Dermis lymphatic vessel endothelial cell (primary cell): Measurements from ENCODE around the gene SCN4A. TPM values are rescaled to one million over a fixed set of nuclear protein-coding genes. Genes with fewer than 3 reads are reported as not detected.

Source experiments
- total RNA-seq: library from RNA; depleted of rRNA; stranded (reverse); fragments of >200 nt; gene quantifications from 2 replicates; pipeline ENCODE4 v1.2.1, GENCODE V29; 2014

The SCN4A gene
- total RNA-seq: under 0.01 TPM in 2 replicates

DNA sequence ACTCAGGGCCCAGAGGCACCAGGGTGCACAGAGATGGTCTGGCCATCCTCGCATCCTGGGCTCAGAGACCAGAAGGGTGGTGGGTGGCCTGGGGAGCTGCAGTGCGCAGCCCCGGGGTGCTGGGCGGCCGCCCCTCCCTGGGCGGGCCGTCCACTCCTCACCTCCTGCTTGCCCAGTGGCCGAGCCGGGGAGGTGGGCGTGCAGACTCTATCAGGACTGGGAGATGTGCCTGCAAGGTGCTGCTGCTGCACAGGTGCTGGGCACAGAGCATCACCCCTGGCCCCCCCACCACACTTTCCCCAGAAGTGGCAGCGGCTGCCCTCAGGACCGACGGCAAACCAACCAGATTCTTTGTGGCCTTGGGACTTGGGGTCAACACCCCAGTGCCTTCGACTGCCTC is at the start of gene SCN4A:
SCN4A (minus strand) TSS at position 123 of the 400 bp plus-strand sequence; CDS start at position 46, 77 bp downstream.

DNA sequence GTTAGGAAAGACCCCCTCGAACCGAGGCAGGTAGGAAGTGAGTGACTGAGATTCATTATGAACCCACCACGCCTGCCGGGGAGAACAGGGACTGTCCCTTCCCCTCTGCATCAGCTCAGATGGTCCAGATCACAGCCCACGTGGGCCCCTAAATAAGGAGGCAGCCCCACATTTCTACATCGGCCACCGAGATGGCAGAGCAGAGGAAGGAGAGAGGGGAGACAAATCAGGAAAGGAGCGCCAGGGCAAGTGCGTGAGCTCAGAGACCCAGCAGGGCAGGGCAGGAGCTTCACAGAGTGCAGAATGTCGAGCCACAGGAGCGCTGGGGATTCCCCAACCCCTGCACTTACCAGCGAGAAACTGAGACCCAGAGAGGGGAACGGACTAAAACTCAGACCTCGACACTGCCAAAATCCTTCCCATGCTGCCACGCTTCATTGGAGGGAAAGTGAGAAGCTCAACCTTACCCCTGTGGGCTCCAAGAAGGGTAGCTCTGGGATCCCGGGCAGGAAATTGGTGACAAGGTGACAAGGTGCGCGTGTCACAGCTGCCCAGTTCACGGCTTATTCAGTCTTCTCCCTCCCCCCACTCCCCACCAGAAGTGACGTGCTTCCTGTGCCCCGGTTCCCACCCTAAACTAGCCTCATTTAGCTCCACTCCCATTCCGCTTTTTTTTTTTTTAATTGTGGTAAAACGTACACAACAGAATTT is 47.5 kb upstream of the SCN4A start, which contains the start of gene ICAM2:
ICAM2 (minus strand) TSS at position 578 of the 711 bp plus-strand sequence. CDS start 13,942 bp downstream, outside the sequence.

DNA sequence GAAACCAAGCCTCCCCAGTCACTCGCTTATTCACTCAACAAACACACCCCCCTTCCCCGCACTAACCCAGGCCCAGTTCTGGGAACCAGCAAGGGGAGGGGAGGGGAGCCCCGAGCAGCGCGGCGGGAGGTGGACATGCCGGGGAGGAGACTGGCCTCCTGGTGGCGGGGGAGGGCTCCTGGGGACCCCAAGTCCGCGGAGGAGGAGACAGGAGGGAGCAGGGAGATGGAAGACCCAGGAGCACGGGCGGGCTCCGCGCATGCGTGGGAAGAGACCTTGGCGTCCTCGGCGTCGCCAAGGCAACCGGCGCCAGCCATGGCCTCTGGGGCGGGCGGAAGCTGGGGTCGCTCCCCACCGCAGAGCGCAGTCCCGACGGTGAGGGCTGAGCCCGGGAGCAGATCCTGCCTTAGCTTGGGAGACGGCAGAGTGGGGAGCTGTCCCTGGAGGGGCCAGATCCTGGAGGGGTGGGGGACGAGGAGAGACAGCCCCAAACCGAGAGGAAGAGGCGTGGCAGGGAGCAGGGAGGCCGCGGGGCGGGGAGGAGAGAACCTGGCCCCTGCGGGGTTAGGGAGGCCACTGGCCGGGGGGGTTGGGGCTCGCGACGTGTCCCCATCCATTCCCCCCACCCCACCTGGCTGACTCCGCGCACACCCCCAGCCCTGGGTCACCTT is 25.5 kb upstream of the SCN4A start, which contains the start of gene PRR29:
PRR29 (plus strand) TSS at position 302 of the 671 bp plus-strand sequence; CDS start at position 316, 14 bp downstream.

DNA sequence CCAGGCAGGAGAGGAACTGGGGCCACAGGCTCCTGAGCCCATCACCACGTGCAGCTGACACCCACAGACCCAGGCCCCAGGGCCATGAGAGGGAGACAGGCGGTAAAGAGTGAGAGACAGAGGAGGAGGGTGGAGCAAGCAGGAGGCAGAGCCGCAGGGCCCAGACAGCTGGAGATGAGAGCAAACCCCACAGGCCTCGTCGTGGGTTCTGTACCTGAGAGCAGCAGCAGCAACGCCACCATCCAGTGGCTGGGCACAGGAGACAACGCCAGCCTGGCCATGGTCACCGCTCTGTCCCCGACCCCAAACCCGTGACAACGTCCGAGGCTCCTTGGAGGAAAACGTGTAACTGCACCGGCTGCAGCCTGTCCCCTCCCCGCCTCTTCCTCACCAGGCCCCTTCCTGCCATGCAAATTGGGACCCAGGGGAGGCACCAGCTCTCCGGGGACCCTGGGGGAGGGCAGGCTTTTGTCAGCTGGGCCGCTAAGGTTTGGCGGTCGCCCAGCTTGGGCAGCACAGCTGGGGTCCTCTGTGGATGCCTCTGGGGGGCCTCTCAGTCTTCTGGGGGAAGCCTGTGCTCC is 40.6 kb downstream of the SCN4A start, which contains the start of gene CD79B:
CD79B (minus strand) TSS at position 351 of the 581 bp plus-strand sequence; CDS start at position 281, 70 bp downstream.

DNA sequence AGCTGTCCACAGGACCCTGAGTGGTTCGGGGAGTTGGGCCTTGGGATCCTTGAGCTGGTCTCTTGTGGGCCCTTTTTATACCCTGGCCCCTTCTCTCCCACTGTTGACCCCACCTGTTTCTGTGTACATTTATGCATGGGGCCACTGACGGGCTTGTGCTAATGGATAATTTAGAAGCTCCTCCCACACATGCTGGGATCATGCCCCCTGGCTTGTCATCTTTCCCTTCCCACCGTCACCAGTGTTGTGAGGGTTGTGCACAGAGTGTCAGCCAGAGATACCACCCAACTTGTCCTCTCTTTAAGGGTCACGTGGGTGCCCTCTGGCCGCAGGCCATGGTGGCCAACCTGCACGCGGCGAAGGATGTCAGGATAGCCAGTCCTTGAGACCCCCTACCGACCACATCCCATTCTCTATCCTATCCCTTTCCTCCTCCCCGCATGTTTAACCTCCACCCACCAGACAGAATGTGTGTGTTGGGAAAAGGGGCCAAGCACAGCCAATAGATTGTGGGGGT is 53.9 kb downstream of the SCN4A start, which contains the start of gene GH1:
GH1 (minus strand) TSS at position 51 of the 517 bp plus-strand sequence. CDS start 63 bp downstream, outside the sequence.

DNA sequence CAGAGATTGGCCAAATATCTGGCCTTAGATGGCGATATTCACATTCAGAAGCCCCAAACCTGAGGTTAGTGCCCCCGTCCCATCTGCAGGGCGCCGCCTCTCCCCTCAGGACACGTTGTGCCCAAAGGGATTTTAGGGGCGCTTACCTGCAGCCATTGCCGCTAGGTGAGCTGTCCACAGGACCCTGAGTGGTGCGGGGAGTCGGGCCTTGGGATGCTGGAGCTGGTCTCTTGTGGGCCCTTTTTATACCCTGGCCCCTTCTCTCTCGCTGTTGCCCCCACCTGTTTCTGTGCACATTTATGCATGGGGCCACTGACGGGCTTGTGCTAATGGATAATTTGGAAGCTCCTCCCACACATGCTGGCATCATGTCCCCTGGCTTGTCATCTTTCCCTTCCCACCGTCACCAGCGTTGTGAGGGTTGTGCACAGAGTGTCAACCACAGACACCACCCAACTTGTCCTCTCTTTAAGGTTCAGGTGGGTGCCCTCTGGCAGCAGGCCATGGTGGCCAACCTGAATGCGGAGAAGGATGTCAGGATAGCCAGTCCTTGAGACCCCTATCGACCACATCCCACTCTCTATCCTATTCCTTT is 61.6 kb downstream of the SCN4A start, which contains the start of gene CSHL1:
CSHL1 (minus strand) TSS at position 218 of the 595 bp plus-strand sequence; CDS start at position 156, 62 bp downstream.

DNA sequence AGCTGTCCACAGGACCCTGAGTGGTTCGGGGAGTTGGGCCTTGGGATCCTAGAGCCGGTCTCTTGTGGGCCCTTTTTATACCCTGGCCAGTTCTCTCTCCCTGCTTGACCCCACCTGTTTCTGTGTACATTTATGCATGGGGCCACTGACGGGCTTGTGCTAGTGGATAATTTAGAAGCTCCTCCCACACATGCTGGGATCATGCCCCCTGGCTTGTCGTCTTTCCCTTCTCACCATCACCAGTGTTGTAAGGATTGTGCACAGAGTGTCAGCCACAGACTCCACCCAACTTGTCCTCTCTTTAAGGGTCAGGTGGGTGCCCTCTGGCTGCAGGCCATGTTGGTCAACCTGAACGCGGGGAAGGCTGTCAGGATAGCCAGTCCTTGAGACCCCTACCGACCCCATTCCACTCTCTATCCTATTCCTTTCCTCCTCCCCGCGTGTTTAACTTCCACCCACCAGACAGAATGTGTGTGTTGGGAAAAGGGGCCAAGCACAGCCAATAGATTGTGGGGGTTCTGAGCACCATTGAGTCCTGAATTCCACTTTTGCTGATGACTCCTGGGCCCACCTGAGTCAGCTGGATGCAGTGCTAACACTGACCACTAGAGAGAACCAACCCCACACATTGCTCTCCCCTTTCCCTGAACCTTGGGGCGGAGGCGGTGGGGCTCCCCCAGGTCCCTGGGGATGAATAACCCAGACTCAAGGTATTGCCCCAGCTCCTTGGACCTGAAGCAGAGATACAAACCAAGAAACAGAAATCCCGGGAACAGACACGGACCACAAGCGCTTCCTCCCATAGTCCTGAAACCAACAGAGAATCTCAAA is 76.0 kb downstream of the SCN4A start, which contains the start of gene CSH1:
CSH1 (minus strand) TSS at position 51 of the 831 bp plus-strand sequence. CDS start 63 bp downstream, outside the sequence.

Other genes starting within 250 kb of the SCN4A start
- 22.4 and 26.8 TPM in 2 replicates for gene STRADA, start 231.1 kb downstream of the SCN4A start, total RNA-seq
- 116 and 130 TPM in 2 replicates for gene CCDC47, start 199.3 kb downstream of the SCN4A start, total RNA-seq
- 56.3 and 57.5 TPM in 2 replicates for gene DDX42, start 198.7 kb downstream of the SCN4A start, total RNA-seq
- gene PSMC5, start 145.5 kb downstream of the SCN4A start, total RNA-seq: 78.1 and 83.1 TPM in 2 replicates
- gene FTSJ3, start 145.3 kb downstream of the SCN4A start, total RNA-seq: 54.8 and 59.6 TPM in 2 replicates
- gene SMARCD2, start 130.2 kb downstream of the SCN4A start, total RNA-seq: 46.7 and 60.8 TPM in 2 replicates
- not detected in 2 replicates for gene CSH2, start 99.2 kb downstream of the SCN4A start, total RNA-seq
- not detected in 2 replicates for gene GH2, start 91.0 kb downstream of the SCN4A start, total RNA-seq
- gene CSH1, start 76.3 kb downstream of the SCN4A start, total RNA-seq: not detected in 2 replicates
- gene CSHL1, start 61.7 kb downstream of the SCN4A start, total RNA-seq: not detected in 2 replicates
- not detected in 2 replicates for gene GH1, start 54.1 kb downstream of the SCN4A start, total RNA-seq
- gene CD79B, start 40.6 kb downstream of the SCN4A start, total RNA-seq: 0.22 and 0.43 TPM in 2 replicates
- gene PRR29, start 25.4 kb upstream of the SCN4A start, total RNA-seq: 0.54 and 0.60 TPM in 2 replicates
- 99.0 and 162 TPM in 2 replicates for gene ICAM2, start 47.7 kb upstream of the SCN4A start, total RNA-seq
- gene ERN1, start 157.2 kb upstream of the SCN4A start, total RNA-seq: 13.5 and 14.5 TPM in 2 replicates